GM19193 (cell line): ENCODE results near the gene ZNF778.

ENCODE experiments used
- POLR2A ChIP-seq: IDR thresholded peaks from 4 replicates; pipeline ENCODE4 v1.6.1; 2011; ENCODE audit not compliant: insufficient read depth, insufficient read length; ENCODE audit errors: extremely low read depth

Gene ZNF778

GRCh38 chr16:89237733-89238132, 20.2 kb downstream of the ZNF778 start:
- TF ChIP-seq POLR2A = no peak

- peak; percentile 96 for TF ChIP-seq POLR2A
Observed at GRCh38 chr16:89241187-89242007, 23.9 kb downstream of the ZNF778 start.

GRCh38 chr16:89242795-89243200, 25.3 kb downstream of the ZNF778 start:
- TF ChIP-seq POLR2A = no peak

- TF ChIP-seq POLR2A = no peak
Observed at GRCh38 chr16:89243664-89244063, 26.2 kb downstream of the ZNF778 start.

- TF ChIP-seq POLR2A = no peak
Observed at GRCh38 chr16:89244754-89245153, 27.3 kb downstream of the ZNF778 start.

GRCh38 chr16:89246383-89246902, 28.9 kb downstream of the ZNF778 start:
- no peak for TF ChIP-seq POLR2A

- no peak for TF ChIP-seq POLR2A
Observed at GRCh38 chr16:89246903-89247733, 29.6 kb downstream of the ZNF778 start.

- TF ChIP-seq POLR2A = no peak
Observed at GRCh38 chr16:89248196-89248982, 30.9 kb downstream of the ZNF778 start.

- TF ChIP-seq POLR2A = no peak
Observed at GRCh38 chr16:89253548-89254287, 36.2 kb downstream of the ZNF778 start.

- TF ChIP-seq POLR2A = no peak
Observed at GRCh38 chr16:89256651-89257254, 39.2 kb downstream of the ZNF778 start.

- TF ChIP-seq POLR2A = no peak
Observed at GRCh38 chr16:89257281-89257731, 39.8 kb downstream of the ZNF778 start.

- no peak for TF ChIP-seq POLR2A
Observed at GRCh38 chr16:89257757-89258465, 40.4 kb downstream of the ZNF778 start.
